HFFc6 (cell line): ENCODE measurements around the gene ANTXR1. TPM values are rescaled to one million over a fixed set of nuclear protein-coding genes. Genes with fewer than 3 reads are reported as not detected.
A peak's percentile ranks its signal among the peaks of the same experiment; 100 is the strongest.

Experiments used
- DNase-seq: peaks from one replicate; pipeline ENCODE4 v3.0.0-alpha.2; 2018
- H3K27ac Mint-ChIP-seq: 2 replicates; pipeline ENCODE4 v1.8.0; 2020; ENCODE audit warnings: mild to moderate bottlenecking, mixed read lengths
- H3K27me3 Mint-ChIP-seq: 2 replicates; pipeline ENCODE4 v1.8.0; 2021; ENCODE audit warnings: mild to moderate bottlenecking, moderate library complexity, mixed read lengths; ENCODE audit not compliant: insufficient read depth
- H3K36me3 Mint-ChIP-seq: 2 replicates; pipeline ENCODE4 v1.8.0; 2021; ENCODE audit warnings: low read depth, mixed read lengths
- H3K4me1 Mint-ChIP-seq: 2 replicates; pipeline ENCODE4 v1.8.0; 2020; ENCODE audit warnings: low read depth, mixed read lengths
- H3K4me3 Mint-ChIP-seq: 2 replicates; pipeline ENCODE4 v1.8.0; 2020; ENCODE audit warnings: mild to moderate bottlenecking, moderate library complexity, mixed read lengths
- H3K9me3 Mint-ChIP-seq: 2 replicates; pipeline ENCODE4 v1.8.0; 2020; ENCODE audit warnings: mild to moderate bottlenecking, mixed read lengths
- CTCF ChIP-seq: fragments of 200-600 bp; sonication (generic); IDR thresholded peaks from 2 replicates; pipeline ENCODE4 v1.5.0; 2021; ENCODE audit warnings: antibody characterized with exemption, mild to moderate bottlenecking
- total RNA-seq, 6 experiments: library from RNA; stranded (reverse); fragmentation: NEBNext Ultra II Directional; extraction: Animal tissue kit (Norgen Biotek cat#: 25700); gene quantifications; 2 replicates in 1 of 6; 3 replicates in 5 of 6; pipeline ENCODE4 v1.2.3, GENCODE V29; 2021

The ANTXR1 gene
- total RNA-seq, 6 experiments from 2014 or later = 98.0 to 137 (median 124) TPM

DNA sequence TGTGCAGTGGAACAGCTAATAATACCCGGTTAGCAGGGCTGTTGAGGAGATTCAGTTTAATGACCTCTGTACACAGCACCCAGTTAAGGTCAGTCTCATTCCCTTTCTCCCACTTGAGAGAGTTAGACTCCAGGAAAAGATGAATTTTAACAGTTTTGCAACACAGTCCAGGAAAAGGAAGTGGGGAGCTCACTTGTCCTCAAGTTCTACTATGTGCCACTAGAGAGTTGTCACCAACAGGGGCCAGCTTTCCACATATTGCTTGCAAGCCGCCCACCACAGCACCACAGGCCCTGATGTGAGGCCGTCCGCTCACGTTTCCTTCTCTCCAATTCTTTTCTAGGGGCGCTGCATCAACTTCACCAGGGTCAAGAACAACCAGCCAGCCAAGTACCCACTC is 231.9 kb downstream of the ANTXR1 start:
- Mint-ChIP-seq H3K4me1 (peaks cover 32% of the 10 kb centered on the region), H3K4me3 (no peak overlapping the region), H3K9me3 (no peaks in the 10 kb centered on the region), H3K36me3 (peaks cover 31% of the 10 kb centered on the region), H3K27me3 (no peaks in the 10 kb centered on the region; the same call in 1 of the 2 replicates), H3K27ac (no peak overlapping the region)
- no peak for DNase-seq
- no peak for TF ChIP-seq CTCF

DNA sequence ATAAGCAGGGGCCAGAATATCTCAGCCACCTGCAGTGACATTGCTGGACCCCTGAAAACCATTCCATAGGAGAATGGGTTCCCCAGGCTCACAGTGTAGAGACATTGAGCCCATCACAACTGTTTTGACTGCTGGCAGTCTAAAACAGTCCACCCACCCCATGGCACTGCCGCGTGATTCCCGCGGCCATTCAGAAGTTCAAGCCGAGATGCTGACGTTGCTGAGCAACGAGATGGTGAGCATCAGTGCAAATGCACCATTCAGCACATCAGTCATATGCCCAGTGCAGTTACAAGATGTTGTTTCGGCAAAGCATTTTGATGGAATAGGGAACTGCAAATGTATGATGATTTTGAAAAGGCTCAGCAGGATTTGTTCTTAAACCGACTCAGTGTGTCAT is 234.6 kb downstream of the ANTXR1 start:
- H3K4me1 Mint-ChIP-seq = peaks cover 38% of the 10 kb centered on the region
- TF ChIP-seq CTCF = no peak
- H3K4me3 Mint-ChIP-seq = no peak overlapping the region
- no peaks in the 10 kb centered on the region for H3K9me3 Mint-ChIP-seq
- no peak overlapping the region for H3K27ac Mint-ChIP-seq
- peaks cover 20% of the 10 kb centered on the region for H3K36me3 Mint-ChIP-seq
- DNase-seq = no peak
- no peaks in the 10 kb centered on the region for H3K27me3 Mint-ChIP-seq

- Mint-ChIP-seq H3K27me3 (no peaks in the 10 kb centered on the region), H3K4me1 (peaks cover 38% of the 10 kb centered on the region), H3K27ac (no peak overlapping the region), H3K4me3 (no peak overlapping the region), H3K36me3 (peaks cover 20% of the 10 kb centered on the region), H3K9me3 (no peaks in the 10 kb centered on the region)
- no peak for DNase-seq
- TF ChIP-seq CTCF = no peak
Observed at GRCh38 chr2:69248232-69248631, 235.3 kb downstream of the ANTXR1 start.

DNA sequence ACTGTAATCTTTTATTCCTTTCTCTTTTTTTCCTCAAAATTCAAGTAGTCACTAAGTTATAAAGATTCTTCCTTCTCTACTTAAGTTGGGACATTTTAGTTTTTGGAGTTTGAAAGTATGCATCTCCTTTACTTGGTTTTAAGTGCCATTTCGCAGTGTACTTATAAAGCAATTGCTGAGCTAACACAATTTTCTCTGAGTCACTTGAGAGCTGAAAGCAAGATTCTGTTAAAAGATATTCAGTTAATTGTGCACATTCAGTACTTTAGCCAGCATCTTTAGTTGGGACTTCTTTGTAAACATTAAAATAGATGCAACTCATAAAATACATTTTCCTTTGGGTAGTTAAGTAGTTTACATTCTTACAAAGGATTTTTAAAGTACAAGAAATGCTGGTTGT is 238.0 kb downstream of the ANTXR1 start:
- no peak for TF ChIP-seq CTCF
- Mint-ChIP-seq H3K27ac (peak overlapping the region; percentile 69; the same call in 1 of the 2 replicates), H3K4me3 (no peak overlapping the region), H3K4me1 (peaks cover 48% of the 10 kb centered on the region), H3K9me3 (no peaks in the 10 kb centered on the region), H3K36me3 (peaks cover 17% of the 10 kb centered on the region), H3K27me3 (no peaks in the 10 kb centered on the region)
- DNase-seq = no peak

DNA sequence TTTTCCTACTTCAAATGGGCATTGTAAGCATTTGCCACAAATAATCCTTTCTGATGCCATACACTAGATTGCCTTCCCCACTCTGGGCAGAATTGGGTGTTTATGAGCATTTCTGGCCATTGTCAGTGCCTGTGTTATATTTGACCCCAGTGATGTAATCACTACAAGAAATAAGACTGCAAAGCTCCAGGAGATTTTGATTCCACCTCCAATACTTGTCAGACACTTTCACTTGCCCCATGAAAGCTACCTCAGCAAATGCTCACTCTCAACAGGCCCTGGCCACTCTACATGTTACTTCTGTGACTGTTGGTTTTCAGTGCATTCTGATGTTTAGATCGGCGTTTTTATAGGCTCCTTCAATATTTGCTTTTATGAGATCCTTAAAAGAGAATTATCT is 239.0 kb downstream of the ANTXR1 start:
- no peak for TF ChIP-seq CTCF
- peak overlapping the region; percentile 8; the same call in 1 of the 2 replicates for H3K4me3 Mint-ChIP-seq
- peaks cover 1% of the 10 kb centered on the region for H3K27me3 Mint-ChIP-seq
- DNase-seq = no peak
- H3K9me3 Mint-ChIP-seq = no peaks in the 10 kb centered on the region
- peaks cover 48% of the 10 kb centered on the region for H3K4me1 Mint-ChIP-seq
- H3K36me3 Mint-ChIP-seq = peaks cover 8% of the 10 kb centered on the region
- peak overlapping the region; percentile 69 for H3K27ac Mint-ChIP-seq

DNA sequence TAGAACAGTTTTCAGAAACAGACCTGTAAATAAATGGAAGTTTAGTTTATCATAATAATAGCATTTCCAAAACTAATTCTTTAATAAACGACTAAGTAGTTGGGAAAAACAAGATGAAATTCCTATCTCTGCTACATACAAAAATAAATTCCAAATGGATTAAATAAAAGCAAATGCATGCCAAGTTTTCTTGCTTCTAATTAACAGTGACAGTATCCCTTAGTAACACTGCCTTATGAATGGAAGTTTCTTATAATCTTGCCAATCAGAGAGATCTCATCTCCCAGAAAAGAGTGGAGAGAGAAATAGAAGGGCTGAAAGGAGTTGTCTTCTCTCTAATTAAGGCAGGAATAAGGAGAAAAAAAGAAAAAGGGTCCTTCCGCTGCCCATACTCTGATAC is 240.1 kb downstream of the ANTXR1 start:
- H3K4me3 Mint-ChIP-seq = peak overlapping the region; percentile 69
- DNase-seq = peak; percentile 29
- TF ChIP-seq CTCF = no peak
- H3K36me3 Mint-ChIP-seq = no peaks in the 10 kb centered on the region; the same call in 1 of the 2 replicates
- peaks cover 1% of the 10 kb centered on the region for H3K27me3 Mint-ChIP-seq
- peaks cover 5% of the 10 kb centered on the region; the same call in 1 of the 2 replicates for H3K9me3 Mint-ChIP-seq
- H3K4me1 Mint-ChIP-seq = peaks cover 48% of the 10 kb centered on the region
- H3K27ac Mint-ChIP-seq = peak overlapping the region; percentile 86
